GM12873 (cell line): ENCODE measurements around the gene FPGS.
A peak's percentile ranks its signal among the peaks of the same experiment; 100 is the strongest.

ENCODE experiments used
- CTCF ChIP-seq: IDR thresholded peaks from 2 replicates; pipeline ENCODE4 v1.5.1; 2012; ENCODE audit warnings: low read depth, mild to moderate bottlenecking, moderate library complexity, low read length, control low read depth; ENCODE audit not compliant: insufficient read depth; ENCODE audit errors: missing control alignments

Gene FPGS

DNA sequence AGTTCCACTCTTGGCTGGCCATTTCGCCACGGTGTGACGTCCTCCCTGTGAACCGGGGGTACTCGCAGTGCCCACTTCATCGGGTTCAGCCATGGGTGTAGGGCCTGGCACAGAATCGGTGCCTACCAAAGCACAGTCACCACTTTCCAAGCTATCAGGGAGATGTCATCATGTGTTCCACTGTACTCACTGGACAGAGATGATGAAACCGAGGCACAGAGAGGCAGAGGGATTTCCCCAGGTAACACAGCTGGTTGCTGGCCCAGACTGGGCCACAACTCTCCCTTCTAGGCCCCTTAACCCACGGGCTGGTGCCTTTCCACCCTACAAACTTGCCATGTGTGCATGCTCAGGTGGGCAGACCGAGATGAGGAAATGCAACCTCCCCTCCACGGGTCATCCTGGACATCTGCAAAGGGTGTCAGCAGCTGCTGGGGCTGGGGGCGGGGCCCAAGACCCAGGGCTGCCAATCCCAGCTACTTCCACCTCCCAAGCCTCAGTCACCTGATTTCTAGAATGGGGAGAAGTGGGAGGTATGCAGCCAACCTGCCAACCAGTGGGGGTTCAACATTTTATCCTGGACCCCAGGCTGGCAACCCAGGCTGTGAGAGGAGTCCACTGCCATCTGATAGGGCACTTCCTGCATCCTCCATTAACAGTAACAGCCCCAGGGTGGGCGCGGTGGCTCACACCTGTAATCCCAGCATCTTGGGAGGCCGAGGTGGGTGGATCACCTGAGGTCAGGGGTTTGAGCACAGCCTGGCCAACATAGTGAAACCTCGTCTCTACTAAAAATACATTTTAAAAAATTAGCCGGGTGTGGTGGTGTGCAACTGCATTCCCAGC, 23.3 kb upstream of the FPGS start:
- no peak for TF ChIP-seq CTCF

DNA sequence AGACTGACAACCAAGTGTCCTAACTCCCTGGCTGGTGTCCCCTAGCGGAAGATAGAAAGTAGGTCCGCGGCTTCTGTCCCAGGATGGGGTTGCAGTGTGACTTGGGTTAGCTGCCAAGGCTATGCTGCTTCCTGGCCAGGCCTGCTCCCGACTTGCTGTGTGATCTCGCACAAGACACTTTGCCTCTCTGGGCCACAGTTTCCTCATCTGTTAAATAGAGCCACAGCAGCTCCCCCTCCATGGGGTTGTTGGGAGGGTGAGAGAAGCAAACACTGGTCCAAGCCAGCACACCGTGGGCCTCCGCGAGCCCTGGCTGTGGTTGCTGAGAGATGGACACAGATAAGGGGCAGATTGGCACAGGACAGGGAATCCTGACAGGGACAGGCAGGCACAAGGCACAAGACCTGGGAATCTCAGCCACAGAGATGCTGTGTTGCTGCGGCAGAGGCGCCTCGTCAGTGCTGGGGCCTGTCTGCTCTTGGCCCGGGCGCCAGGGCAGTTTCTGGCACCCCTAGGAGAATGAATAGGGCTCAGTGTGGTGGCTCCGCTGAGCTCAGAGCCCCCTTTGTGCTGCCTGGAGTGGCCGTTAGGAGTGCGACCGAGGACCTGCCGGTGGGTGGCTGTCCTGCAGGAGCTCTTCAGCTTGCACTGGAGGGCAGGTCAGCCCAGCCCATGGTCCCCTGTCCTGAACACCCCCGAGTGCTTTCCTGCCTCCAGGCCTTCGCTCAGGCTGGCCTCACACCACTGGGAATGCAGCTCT, 22.4 kb upstream of the FPGS start:
- no peak for TF ChIP-seq CTCF

GRCh38 chr9:127781806-127782205, 20.9 kb upstream of the FPGS start:
- no peak for TF ChIP-seq CTCF

DNA sequence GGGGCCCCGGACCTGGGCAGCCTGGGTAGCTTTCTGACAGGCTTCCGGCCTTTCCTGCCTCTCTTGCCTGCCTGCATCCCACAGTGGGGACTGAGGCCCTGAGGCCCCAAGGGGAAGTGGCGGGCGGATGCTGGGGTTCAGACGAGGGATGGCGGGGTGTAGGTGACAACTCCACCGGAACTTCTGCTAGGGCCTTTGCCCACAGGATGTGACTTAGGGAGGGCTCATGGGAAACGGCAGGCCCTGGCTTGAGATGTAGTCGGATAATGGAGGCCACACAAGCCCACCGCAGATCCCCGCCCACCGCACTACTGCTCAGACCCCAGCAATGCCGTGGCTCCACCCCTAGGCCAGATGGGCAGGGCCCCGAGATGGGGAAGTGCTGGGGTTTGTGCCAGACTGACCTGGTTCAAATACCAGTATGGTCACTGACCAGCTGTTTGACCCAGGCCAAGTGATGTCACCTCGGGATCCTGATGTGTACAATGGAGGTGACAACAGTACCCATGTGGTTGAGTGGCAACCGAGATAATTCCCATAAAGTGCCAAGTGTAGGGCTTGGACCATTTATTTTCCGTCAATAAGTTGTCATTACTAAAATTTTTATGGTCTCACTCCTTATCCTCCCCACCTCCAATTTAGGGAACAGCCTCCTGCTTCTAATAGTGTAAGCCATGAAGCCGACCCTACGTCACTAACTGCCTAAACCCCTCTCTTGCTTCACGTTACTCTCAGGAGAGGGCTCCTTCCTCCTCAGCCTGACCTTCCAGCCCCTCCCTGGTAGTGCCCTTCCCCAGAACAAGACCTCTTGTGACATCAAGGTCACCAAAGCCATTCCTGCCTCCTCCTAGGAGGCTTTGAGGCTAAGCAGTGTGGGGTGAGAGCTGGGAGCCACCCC, 19.3 kb upstream of the FPGS start:
- TF ChIP-seq CTCF = no peak

- TF ChIP-seq CTCF = peak; percentile 81
These were observed 17.4 kb upstream of the FPGS start for GRCh38 chr9:127785023-127785932.

DNA sequence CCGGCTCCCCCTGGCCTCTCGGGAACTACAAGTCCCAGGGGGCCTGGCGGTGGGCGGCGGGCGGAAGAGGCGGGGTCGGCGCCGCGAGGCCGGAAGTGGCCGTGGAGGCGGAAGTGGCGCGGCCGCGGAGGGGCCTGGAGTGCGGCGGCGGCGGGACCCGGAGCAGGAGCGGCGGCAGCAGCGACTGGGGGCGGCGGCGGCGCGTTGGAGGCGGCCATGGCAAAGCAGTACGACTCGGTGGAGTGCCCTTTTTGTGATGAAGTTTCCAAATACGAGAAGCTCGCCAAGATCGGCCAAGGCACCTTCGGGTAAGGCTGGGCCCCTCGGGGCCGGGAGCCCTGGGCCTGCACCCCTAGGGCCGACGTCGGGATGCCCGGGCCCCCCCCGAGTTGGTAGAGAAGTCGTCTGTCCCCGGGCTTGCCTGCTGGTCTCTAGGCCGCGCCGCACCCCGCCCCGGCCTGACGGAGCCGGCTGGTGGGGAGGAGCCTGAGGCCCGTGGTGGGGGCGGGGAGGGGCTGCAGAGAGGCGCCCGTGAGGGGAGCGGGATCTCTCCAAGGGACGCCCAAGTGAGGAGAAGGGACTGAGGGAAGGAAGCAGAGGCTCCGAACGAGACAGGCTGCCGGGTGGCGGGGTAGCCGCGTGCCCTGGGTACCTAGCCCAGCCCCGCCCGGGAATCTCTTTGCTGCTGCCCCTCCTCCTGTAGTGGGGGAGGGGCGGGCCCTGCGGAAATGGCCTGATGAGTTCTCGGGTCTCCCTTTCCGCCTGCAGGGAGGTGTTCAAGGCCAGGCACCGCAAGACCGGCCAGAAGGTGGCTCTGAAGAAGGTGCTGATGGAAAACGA, 16.5 kb upstream of the FPGS start, which contains the start of gene CDK9:
CDK9 (plus strand) TSS at position 102 of the 840 bp plus-strand sequence; CDS start at position 217, 115 bp downstream.
- TF ChIP-seq CTCF = no peak
